ENCODE measurements around the gene UBE4A.

UBE4A gene

GRCh38 chr11:118434123-118434552 lies 74.7 kb downstream of the UBE4A start:
- DNase-seq: no peak
- in situ Hi-C loops (cut with MboI; ENCODE audit: low pct_unique_long_range_greater_than_20kb, low sequenced_read_pairs): no loop called here

- in situ Hi-C loops (cut with MboI; ENCODE audit: low pct_unique_long_range_greater_than_20kb, low sequenced_read_pairs): no loop called here
Measured at GRCh38 chr11:118434553-118435289, 75.3 kb downstream of the UBE4A start.

GRCh38 chr11:118435290-118435892 lies 76.0 kb downstream of the UBE4A start:
- in situ Hi-C loops (cut with MboI; ENCODE audit: low pct_unique_long_range_greater_than_20kb, low sequenced_read_pairs): no loop called here
- peak; percentile 93 for DNase-seq

More at GRCh38 chr11:118434553-118435289, 75.3 kb downstream of the UBE4A start:
- DNase-seq: peak; percentile 67

GRCh38 chr11:118435893-118436624 lies 76.7 kb downstream of the UBE4A start, which contains the start of gene KMT2A:
Gene KMT2A (plus strand): TSS chr11:118436492. CDS start chr11:118436513, 21 bp downstream.
- in situ Hi-C loops (cut with MboI; ENCODE audit: low pct_unique_long_range_greater_than_20kb, low sequenced_read_pairs): no loop called here

GRCh38 chr11:118436639-118437207 lies 77.3 kb downstream of the UBE4A start:
- in situ Hi-C loops (cut with MboI; ENCODE audit: low pct_unique_long_range_greater_than_20kb, low sequenced_read_pairs): no loop called here
- no peak for DNase-seq

More at GRCh38 chr11:118435893-118436624, 76.7 kb downstream of the UBE4A start, which contains the start of gene KMT2A:
- DNase-seq: peak; percentile 99

- peak; percentile 39 for DNase-seq
- in situ Hi-C loops (cut with MboI; ENCODE audit: low pct_unique_long_range_greater_than_20kb, low sequenced_read_pairs): no loop called here
Measured at GRCh38 chr11:118437208-118438125, 78.1 kb downstream of the UBE4A start.

GRCh38 chr11:118438314-118438931 lies 79.0 kb downstream of the UBE4A start:
- in situ Hi-C loops (cut with MboI; ENCODE audit: low pct_unique_long_range_greater_than_20kb, low sequenced_read_pairs): no loop called here
- peak; percentile 72 for DNase-seq

GRCh38 chr11:118439646-118440045 lies 80.2 kb downstream of the UBE4A start:
- in situ Hi-C loops (cut with MboI; ENCODE audit: low pct_unique_long_range_greater_than_20kb, low sequenced_read_pairs): no loop called here
- no peak for DNase-seq

GRCh38 chr11:118441770-118442275 lies 82.4 kb downstream of the UBE4A start:
- in situ Hi-C loops (cut with MboI; ENCODE audit: low pct_unique_long_range_greater_than_20kb, low sequenced_read_pairs): no loop called here
- DNase-seq: no peak

- in situ Hi-C loops (cut with MboI; ENCODE audit: low pct_unique_long_range_greater_than_20kb, low sequenced_read_pairs): no loop called here
Measured at GRCh38 chr11:118442301-118442700, 82.9 kb downstream of the UBE4A start.

GRCh38 chr11:118442908-118443589 lies 83.6 kb downstream of the UBE4A start:
- no peak for DNase-seq
- in situ Hi-C loops (cut with MboI; ENCODE audit: low pct_unique_long_range_greater_than_20kb, low sequenced_read_pairs): no loop called here

More at GRCh38 chr11:118442301-118442700, 82.9 kb downstream of the UBE4A start:
- DNase-seq: no peak

- in situ Hi-C loops (cut with MboI; ENCODE audit: low pct_unique_long_range_greater_than_20kb, low sequenced_read_pairs): no loop called here
- DNase-seq: no peak
Measured at GRCh38 chr11:118443590-118444218, 84.3 kb downstream of the UBE4A start.

- DNase-seq: no peak
- in situ Hi-C loops (cut with MboI; ENCODE audit: low pct_unique_long_range_greater_than_20kb, low sequenced_read_pairs): no loop called here
Measured at GRCh38 chr11:118447423-118447822, 88.0 kb downstream of the UBE4A start.

GRCh38 chr11:118448294-118448693 lies 88.9 kb downstream of the UBE4A start:
- in situ Hi-C loops (cut with MboI; ENCODE audit: low pct_unique_long_range_greater_than_20kb, low sequenced_read_pairs): no loop called here

More at GRCh38 chr11:118448294-118448693, 88.9 kb downstream of the UBE4A start:
- no peak for DNase-seq
